GM12878 (cell line): ENCODE data around the gene DCDC2. TPM values are rescaled to one million over a fixed set of nuclear protein-coding genes. Genes with fewer than 3 reads are reported as not detected.

Source experiments
- ATAC-seq: fragments of 200-7000 bp; cut with Tn5 transposase; 3 replicates; pipeline ENCODE4 v1.9.1; 2020; ENCODE audit warnings: mild to moderate bottlenecking, moderate library complexity
- BruUV-seq: library from RNA; stranded (reverse); fragments of 400-500 nt; replicated peaks from 2 replicates; lab custom pipeline; 2021; lab: Mats Ljungman, UMichigan
- CTCF ChIA-PET: fragments of 300-600 bp; sonication (Branson Sonifier 250); formaldehyde crosslinking; extraction: SDS; loops from one replicate; lab custom pipeline; 2021; ENCODE audit warnings: inconsistent platforms; lab: Yijun Ruan, JAX
- POLR2A ChIA-PET: fragments of 350-600 bp; formaldehyde crosslinking; extraction: SDS; loops from one replicate; lab custom pipeline; 2021; ENCODE audit warnings: inconsistent platforms; lab: Charles Lee
- RAD21 ChIA-PET: fragments of 300-600 bp; sonication (Branson Sonifier 250); formaldehyde crosslinking; loops from one replicate; lab custom pipeline; 2023; ENCODE audit warnings: antibody characterized with exemption; ENCODE audit not compliant: unreplicated experiment; lab: Charles Lee
- SMC1A ChIA-PET: fragments of 300-600 bp; sonication (Branson Sonifier 250); formaldehyde crosslinking; loops from one replicate; lab custom pipeline; 2023; ENCODE audit not compliant: unreplicated experiment, uncharacterized antibody; lab: Charles Lee
- DNase-seq: peaks from one replicate; pipeline ENCODE4 v3.0.0-alpha.2; 2011; ENCODE audit warnings: low read depth, low spot score
- FAIRE-seq: peaks from 3 replicates; lab custom pipeline; 2011; peaks lifted over from hg19 to GRCh38; lab: Jason Lieb, UNC
- H2AFZ ChIP-seq: 2 replicates; pipeline ENCODE4 v1.6.0; 2011; ENCODE audit warnings: low read depth, low read length, control low read depth; ENCODE audit not compliant: control insufficient read depth
- H3K27ac ChIP-seq: 2 replicates; pipeline ENCODE4 v1.5.1; 2011; ENCODE audit warnings: control low read depth; ENCODE audit not compliant: control insufficient read depth, insufficient read depth
- H3K27me3 ChIP-seq, 2 experiments: replicated peaks in 1 of 2; 2 replicates each; pipeline versions ENCODE4 v1.6.0 to v1.6.1; 2011; ENCODE audit warnings: low read length in 1 of 2; ENCODE audit not compliant: control insufficient read depth in 2 of 2, insufficient read depth in 2 of 2
- H3K36me3 ChIP-seq, 2 experiments: 2 replicates each; pipeline ENCODE4 v1.5.1; 2011; ENCODE audit warnings: low read length in 1 of 2; ENCODE audit not compliant: control insufficient read depth in 2 of 2, insufficient read depth in 2 of 2
- H3K4me1 ChIP-seq: 2 replicates; pipeline ENCODE4 v1.6.1; 2011; ENCODE audit warnings: mild to moderate bottlenecking, low read length, moderate library complexity, mixed read lengths; ENCODE audit not compliant: control insufficient read depth, insufficient read depth
- H3K4me2 ChIP-seq: 2 replicates; pipeline ENCODE4 v1.6.0; 2011; ENCODE audit warnings: control low read depth; ENCODE audit not compliant: control insufficient read depth, insufficient read depth
- H3K4me3 ChIP-seq: fragments of 200-600 bp; sonication (generic); 2 replicates; pipeline ENCODE4 v1.5.1; 2016
- H3K79me2 ChIP-seq: 2 replicates; pipeline ENCODE4 v1.6.0; 2011; ENCODE audit warnings: low read length; ENCODE audit not compliant: control insufficient read depth, insufficient read depth
- H3K9ac ChIP-seq: 2 replicates; pipeline ENCODE4 v1.8.0; 2011; ENCODE audit warnings: low read length, control low read depth, mixed read lengths; ENCODE audit not compliant: control insufficient read depth, insufficient read depth
- H3K9me3 ChIP-seq: replicated peaks from 3 replicates; pipeline ENCODE4 v1.5.1; 2011; ENCODE audit warnings: mild to moderate bottlenecking, low read length; ENCODE audit not compliant: control insufficient read depth, insufficient read depth
- H4K20me1 ChIP-seq: 2 replicates; pipeline ENCODE4 v1.6.0; 2011; ENCODE audit not compliant: control insufficient read depth, insufficient read depth
- IKZF2 ChIP-seq, 2 experiments: fragments of 450-650 bp; IDR thresholded peaks; 2 replicates each; pipeline ENCODE4 v1.6.1; 2017; ENCODE audit warnings: mild to moderate bottlenecking in 2 of 2, moderate library complexity in 2 of 2
- MYC ChIP-seq: IDR thresholded peaks from 2 replicates; pipeline ENCODE4 v1.6.1; 2011; ENCODE audit warnings: mild to moderate bottlenecking, low read length, moderate library complexity, inconsistent platforms; ENCODE audit not compliant: insufficient read depth, insufficient replicate concordance, insufficient read length, severe bottlenecking
- SKIL ChIP-seq: fragments of 450-650 bp; IDR thresholded peaks from 2 replicates; pipeline ENCODE4 v1.6.1; 2017; ENCODE audit warnings: mild to moderate bottlenecking, low read depth, inconsistent platforms; ENCODE audit not compliant: poor library complexity, severe bottlenecking
- SUPT20H ChIP-seq: IDR thresholded peaks from 2 replicates; pipeline ENCODE4 v1.6.1; 2011; ENCODE audit warnings: low read depth, mild to moderate bottlenecking, low read length, moderate library complexity, borderline replicate concordance; ENCODE audit not compliant: control insufficient read depth
- YBX1 ChIP-seq: fragments of 450-650 bp; IDR thresholded peaks from 2 replicates; pipeline ENCODE4 v1.6.1; 2016; ENCODE audit warnings: antibody characterized with exemption
- ZNF687 ChIP-seq: fragments of 450-650 bp; IDR thresholded peaks from 2 replicates; pipeline ENCODE4 v1.6.1; 2017; ENCODE audit warnings: mild to moderate bottlenecking, moderate library complexity
- WGBS: methylation state at CpG from one replicate; pipeline ENCODE4 v1.1.6; 2016; ENCODE audit warnings: low lambda C conversion rate; ENCODE audit not compliant: insufficient replicate concordance, insufficient coverage; ENCODE audit errors: missing lambda C conversion rate; 5-methylcytosine and 5-hydroxymethylcytosine counted together
- in situ Hi-C: fragments of 300-500 bp; cut with MboI; formaldehyde crosslinking; loops from 9 replicates; pipeline ENCODE4 v1.14.3; 2018; ENCODE audit warnings: mixed read lengths
- intact Hi-C: fragments of 100-400 bp; cut with micrococcal nuclease; formaldehyde crosslinking; loops from one replicate; pipeline ENCODE4 v1.14.2; 2022; ENCODE audit not compliant: unreplicated experiment
- polyA plus RNA-seq, 11 experiments: library from polyadenylated mRNA; depleted of rRNA in 4 of 11; unstranded in 6 of 11; stranded (reverse) in 5 of 11; fragments of >200 nt; fragmentation: Nextera tagmentation in 4 of 11; fragmentation: Illumina TruSeq in 1 of 11; extraction: Ambion mirVana in 4 of 11; extraction: Trizol in 1 of 11; gene quantifications; 1 replicate in 1 of 11; 2 replicates in 10 of 11; pipeline versions ENCODE4 v1.2.1 to v1.2.3, GENCODE V29; 2011 to 2016; ENCODE audit warnings: inconsistent platforms in 2 of 11, missing spikeins in 2 of 11, low read depth in 1 of 11
- total RNA-seq, 4 experiments: library from RNA; depleted of rRNA in 3 of 4; stranded (reverse); fragments of >200 nt in 3 of 4; fragmentation: Illumina TruSeq in 1 of 4; extraction: Trizol in 1 of 4; gene quantifications; 2 replicates each; pipeline versions ENCODE4 v1.2.1 to v1.2.3, GENCODE V29; 2013 to 2021
- TF ChIP-seq, protein P1 (sequence below): fragments of 450-650 bp; conservative IDR thresholded peaks from 2 replicates; pipeline ENCODE4 v1.6.1; 2017; ENCODE audit warnings: mild to moderate bottlenecking, moderate library complexity

DCDC2 gene
- total and polyA plus RNA-seq, 10 of the 15 experiments (the other 5 are each of a cell fraction or from before 2014, with no cell fraction given), result under 0.01 to 0.03 TPM; not detected in 8

DNA sequence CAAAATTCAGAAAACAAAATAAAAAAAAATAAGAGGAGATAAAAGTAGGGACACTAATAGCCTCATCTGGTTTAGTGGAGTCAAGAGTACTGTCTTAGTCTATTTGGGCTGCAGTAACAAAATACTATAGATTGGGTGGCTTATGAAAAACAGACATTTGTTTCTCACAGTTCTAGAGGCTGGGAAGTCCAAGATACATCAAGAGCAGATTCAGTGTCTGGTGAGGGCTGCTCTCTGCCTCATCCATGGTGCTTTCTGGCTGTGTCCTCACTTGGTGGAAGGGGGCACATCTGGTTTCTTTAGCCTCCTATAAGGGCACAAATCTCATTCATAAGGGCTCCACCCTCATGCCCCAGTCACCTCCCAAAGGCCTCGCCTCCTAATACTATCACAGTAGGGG lies 205.8 kb downstream of the DCDC2 start:
- WGBS, result 0% methylated on average over 1 of the region's 1 CpG
- Histone ChIP-seq H4K20me1 (no peaks in the 10 kb centered on the region), H3K36me3 (no peaks in the 10 kb centered on the region), H3K27me3 (no peaks in the 10 kb centered on the region; a peak in 1 of 4 replicates), H3K79me2 (no peaks in the 10 kb centered on the region), H2AFZ (no peak overlapping the region), H3K4me3 (no peak overlapping the region), H3K9ac (no peak overlapping the region), H3K4me2 (no peak overlapping the region), H3K4me1 (no peaks in the 10 kb centered on the region)
- RAD21 ChIA-PET, result no interaction called here
- BruUV-seq, result no TSS peak
- POLR2A ChIA-PET, result no interaction called here
- intact Hi-C loops (no loop called here), in situ Hi-C loops (no loop called here)
- CTCF ChIA-PET, result interaction anchor here (0.7 kb wide), 1 partner anchor 140 kb away, joined by 4 read pairs; no protein-coding TSS in a partner anchor
- no peak for FAIRE-seq
- TF ChIP-seq YBX1 (no peak), SUPT20H (no peak), MYC (no peak), SKIL (no peak), ZNF687 (no peak), IKZF2 (IDR thresholded peaks at IDR 0.05) (no peak)
- TF ChIP-seq, protein P1, sequence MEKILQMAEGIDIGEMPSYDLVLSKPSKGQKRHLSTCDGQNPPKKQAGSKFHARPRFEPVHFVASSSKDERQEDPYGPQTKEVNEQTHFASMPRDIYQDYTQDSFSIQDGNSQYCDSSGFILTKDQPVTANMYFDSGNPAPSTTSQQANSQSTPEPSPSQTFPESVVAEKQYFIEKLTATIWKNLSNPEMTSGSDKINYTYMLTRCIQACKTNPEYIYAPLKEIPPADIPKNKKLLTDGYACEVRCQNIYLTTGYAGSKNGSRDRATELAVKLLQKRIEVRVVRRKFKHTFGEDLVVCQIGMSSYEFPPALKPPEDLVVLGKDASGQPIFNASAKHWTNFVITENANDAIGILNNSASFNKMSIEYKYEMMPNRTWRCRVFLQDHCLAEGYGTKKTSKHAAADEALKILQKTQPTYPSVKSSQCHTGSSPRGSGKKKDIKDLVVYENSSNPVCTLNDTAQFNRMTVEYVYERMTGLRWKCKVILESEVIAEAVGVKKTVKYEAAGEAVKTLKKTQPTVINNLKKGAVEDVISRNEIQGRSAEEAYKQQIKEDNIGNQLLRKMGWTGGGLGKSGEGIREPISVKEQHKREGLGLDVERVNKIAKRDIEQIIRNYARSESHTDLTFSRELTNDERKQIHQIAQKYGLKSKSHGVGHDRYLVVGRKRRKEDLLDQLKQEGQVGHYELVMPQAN, result no peak
- TF ChIP-seq, all 136 proteins: peak for 0
- no peaks in the 10 kb centered on the region for H3K9me3 ChIP-seq
- ATAC-seq (no peak), DNase-seq (no peak)
- H3K27ac ChIP-seq, result no peak overlapping the region
- SMC1A ChIA-PET, result no interaction called here
